Heart left ventricle (tissue), 13 donors: ENCODE data around the gene MAPK8.

Experiments used
- POLR2A ChIP-seq, 2 donors: fragments of 450-650 bp; IDR thresholded peaks; one replicate each; pipeline ENCODE4 v1.6.1; 2017; ENCODE audit warnings: antibody characterized with exemption in 2 of 2, mild to moderate bottlenecking in 2 of 2, moderate library complexity in 2 of 2
- TF ChIP-seq, protein P1 (sequence below), 12 donors: fragments of 200-600 bp; sonication (generic) in 4 of 12; IDR thresholded peaks; one replicate each; pipeline versions ENCODE4 v1.5.0 to v1.8.0; 2018 to 2022; ENCODE audit warnings: antibody characterized with exemption in 12 of 12, mild to moderate bottlenecking in 5 of 12
- donor health status: ischemic (EF 13 %, LVEDD 7.1; RV severe dilation, severe dysfunction).
- donor health status: DM: no; HTN: yes; CAD: no.
- donor health status: DM: no; HTN: no; CAD: no.
- donor health status: ischemic (EF 25% LVEDD 6.9; RV normal size, moderate dysfunction).
- donor health status: ischemic (EF 25% LVEDD 5.7; RV mildly dilated, moderate dysfunction).
- donor health status: ischemic (EF 35%, LVEDD 5.7; RV mildly dilated, moderate dysfunction).
- donor health status: nonischemic (EF 11% LVEDD 7.7; RV severe dilation, severe dysfunction).
- donor health status: DM: yes; HTN: yes; CAD: no.
- donor health status: PGD.
- donor health status: ischemic (EF 29% LVEDD 5.4; RV normal size, mild dysfunction).
- donor health status: nonischemic (EF 23%, LVEDD 6.1; RV moderate dilation, normal function).

DNA sequence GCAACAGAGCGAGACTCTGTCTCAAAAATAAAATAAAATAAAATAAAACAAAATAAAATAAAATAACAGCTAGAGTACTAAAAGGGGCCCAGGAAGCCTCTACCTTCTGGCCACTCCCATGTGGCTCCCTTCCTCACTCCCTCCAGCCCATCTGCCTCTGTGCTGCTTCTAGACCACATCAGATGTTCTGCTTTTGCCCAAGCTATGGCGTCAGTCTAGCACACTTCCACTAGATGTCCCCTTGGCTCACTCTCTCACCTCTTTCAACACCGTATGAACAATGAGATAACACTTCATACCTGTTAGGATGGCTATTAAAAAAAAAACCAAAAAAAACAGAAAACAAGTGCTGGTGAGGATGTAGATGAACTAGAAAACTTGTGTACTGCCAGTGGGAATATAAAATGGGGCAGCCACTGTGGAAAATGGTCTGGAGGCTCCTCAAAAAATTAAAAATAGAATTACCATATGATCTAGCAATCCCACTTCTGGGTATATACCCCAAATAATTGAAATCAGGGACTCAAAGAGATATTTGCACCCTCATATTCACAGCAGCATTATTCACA is 166.1 kb downstream of the MAPK8 start:
- TF ChIP-seq, protein P1, sequence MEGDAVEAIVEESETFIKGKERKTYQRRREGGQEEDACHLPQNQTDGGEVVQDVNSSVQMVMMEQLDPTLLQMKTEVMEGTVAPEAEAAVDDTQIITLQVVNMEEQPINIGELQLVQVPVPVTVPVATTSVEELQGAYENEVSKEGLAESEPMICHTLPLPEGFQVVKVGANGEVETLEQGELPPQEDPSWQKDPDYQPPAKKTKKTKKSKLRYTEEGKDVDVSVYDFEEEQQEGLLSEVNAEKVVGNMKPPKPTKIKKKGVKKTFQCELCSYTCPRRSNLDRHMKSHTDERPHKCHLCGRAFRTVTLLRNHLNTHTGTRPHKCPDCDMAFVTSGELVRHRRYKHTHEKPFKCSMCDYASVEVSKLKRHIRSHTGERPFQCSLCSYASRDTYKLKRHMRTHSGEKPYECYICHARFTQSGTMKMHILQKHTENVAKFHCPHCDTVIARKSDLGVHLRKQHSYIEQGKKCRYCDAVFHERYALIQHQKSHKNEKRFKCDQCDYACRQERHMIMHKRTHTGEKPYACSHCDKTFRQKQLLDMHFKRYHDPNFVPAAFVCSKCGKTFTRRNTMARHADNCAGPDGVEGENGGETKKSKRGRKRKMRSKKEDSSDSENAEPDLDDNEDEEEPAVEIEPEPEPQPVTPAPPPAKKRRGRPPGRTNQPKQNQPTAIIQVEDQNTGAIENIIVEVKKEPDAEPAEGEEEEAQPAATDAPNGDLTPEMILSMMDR (IDR thresholded peaks at IDR 0.05): no peak
- no peak for TF ChIP-seq POLR2A (IDR thresholded peaks at IDR 0.05)
